GM12801 (cell line): ENCODE results near the gene IRX1.

ENCODE experiments used
- TF ChIP-seq, protein P1 (sequence below): IDR thresholded peaks from one replicate; pipeline ENCODE4 v1.5.1; 2011; ENCODE audit warnings: control low read depth; ENCODE audit not compliant: insufficient read length; ENCODE audit errors: extremely low read depth

The IRX1 gene

GRCh38 chr5:3601911-3602782 is 6.5 kb downstream of the IRX1 start:
- TF ChIP-seq, protein P1, sequence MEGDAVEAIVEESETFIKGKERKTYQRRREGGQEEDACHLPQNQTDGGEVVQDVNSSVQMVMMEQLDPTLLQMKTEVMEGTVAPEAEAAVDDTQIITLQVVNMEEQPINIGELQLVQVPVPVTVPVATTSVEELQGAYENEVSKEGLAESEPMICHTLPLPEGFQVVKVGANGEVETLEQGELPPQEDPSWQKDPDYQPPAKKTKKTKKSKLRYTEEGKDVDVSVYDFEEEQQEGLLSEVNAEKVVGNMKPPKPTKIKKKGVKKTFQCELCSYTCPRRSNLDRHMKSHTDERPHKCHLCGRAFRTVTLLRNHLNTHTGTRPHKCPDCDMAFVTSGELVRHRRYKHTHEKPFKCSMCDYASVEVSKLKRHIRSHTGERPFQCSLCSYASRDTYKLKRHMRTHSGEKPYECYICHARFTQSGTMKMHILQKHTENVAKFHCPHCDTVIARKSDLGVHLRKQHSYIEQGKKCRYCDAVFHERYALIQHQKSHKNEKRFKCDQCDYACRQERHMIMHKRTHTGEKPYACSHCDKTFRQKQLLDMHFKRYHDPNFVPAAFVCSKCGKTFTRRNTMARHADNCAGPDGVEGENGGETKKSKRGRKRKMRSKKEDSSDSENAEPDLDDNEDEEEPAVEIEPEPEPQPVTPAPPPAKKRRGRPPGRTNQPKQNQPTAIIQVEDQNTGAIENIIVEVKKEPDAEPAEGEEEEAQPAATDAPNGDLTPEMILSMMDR, result no peak

DNA sequence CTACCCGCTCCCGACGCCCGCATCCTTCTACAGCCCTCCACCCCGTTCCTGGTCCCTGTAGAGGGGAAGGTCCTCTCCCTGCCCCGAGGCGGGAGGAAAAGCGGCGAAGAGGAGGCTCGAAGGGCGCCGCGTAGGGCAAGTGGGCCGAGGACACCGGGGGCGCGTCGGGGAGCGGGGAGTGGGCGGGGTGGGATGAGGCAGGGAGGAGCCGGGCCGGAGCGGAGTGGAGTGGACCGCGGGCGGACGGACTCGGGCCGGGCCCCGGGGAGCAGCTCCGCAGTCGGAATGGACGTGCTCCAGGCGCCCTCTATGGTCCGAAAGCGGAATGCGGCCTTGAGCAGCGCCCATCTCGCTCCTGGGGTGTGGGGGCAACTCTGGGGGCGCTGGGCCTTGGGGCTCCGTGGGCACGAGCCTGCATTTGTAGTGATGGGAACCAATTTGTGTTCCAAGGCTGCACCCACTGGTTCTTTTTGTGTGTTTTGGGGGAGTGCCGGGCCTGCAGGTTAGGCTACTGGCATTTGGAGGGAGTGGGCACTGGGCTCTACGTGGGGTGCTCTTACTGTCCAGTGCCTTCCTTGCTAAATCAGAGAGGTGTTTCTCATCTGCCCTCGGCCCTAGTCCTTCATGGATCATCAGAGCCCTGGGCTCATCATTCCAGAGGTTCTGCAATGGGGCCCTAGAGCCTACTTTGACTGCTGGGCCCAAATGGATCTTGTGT is 7.3 kb downstream of the IRX1 start:
- TF ChIP-seq, protein P1, result no peak

DNA sequence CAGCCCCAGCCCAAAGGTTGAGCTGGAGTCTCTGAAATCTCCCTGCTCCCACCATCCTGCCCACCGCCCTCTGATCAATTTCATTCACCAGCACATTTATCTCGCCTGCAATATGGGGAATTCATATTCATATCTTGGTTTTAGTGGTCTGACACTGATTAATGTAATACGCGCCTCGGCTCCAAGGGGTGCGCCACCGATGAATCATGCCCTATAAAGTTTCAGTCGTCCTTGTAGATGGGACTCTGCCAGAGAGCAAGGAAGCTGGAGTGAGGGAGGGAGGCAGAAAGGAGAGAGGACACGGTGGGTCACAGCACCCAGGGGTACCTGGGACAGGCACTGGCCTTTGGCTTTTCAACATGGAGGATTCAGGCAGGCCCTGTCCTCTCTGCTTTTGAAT is 8.9 kb downstream of the IRX1 start:
- TF ChIP-seq, protein P1, result no peak

GRCh38 chr5:3605298-3606010 is 9.8 kb downstream of the IRX1 start:
- TF ChIP-seq, protein P1, result no peak

DNA sequence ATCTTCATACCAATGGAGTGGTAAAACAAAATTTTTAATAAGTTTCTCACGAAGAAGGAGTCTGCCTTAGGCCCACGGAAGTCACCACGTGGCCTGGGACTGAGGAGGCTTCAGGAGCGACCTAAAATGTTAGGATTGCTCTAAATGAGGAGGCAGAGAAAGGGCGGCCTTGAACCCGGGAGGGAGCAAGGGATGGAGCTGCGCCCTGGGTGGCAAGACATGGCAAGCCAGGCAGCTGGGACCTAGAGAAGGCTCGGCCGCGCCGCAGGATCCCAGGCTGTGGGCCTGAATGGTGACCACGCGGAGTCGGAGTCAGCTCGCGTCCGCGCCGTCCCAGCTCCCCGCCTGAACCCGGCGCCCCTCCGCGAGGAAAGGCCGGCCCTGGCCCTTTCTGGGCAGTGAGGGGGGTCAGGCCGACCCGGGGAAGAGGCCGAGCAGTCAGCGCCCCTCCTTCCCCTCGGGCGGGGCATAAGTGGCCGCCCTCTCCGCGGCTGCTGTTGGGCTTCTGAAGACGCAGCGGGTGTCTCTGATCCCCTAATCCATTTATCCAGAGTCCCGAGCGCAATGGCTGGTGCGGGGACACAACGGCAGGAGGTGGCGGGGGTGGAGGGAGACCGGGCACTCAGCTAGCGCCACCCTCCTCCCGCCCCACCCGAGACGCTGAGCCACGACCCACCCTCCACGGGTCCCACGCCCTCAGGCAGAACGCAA is 10.6 kb downstream of the IRX1 start:
- TF ChIP-seq, protein P1, result no peak

- TF ChIP-seq, protein P1, result no peak
These were observed 12.0 kb downstream of the IRX1 start for GRCh38 chr5:3607541-3608181.
